H9 (cell line): ENCODE data around the gene GALNT12. TPM values are rescaled to one million over a fixed set of nuclear protein-coding genes. Genes with fewer than 3 reads are reported as not detected.

Source experiments
- DNase-seq: peaks from one replicate; pipeline ENCODE4 v3.0.0-alpha.2; 2017
- H2AFZ ChIP-seq: one replicate; pipeline ENCODE4 v1.6.1; 2013; ENCODE audit warnings: mild to moderate bottlenecking, low read length, control low read depth, moderate library complexity
- H2AK5ac ChIP-seq: 2 replicates; pipeline ENCODE4 v1.6.1; 2013; ENCODE audit warnings: low read length, control low read depth, mixed read lengths; ENCODE audit not compliant: insufficient read length
- H2BK120ac ChIP-seq: one replicate; pipeline ENCODE4 v1.6.1; 2013; ENCODE audit warnings: low read depth, mild to moderate bottlenecking, low read length, control low read depth, inconsistent platforms; ENCODE audit not compliant: poor library complexity, severe bottlenecking
- H2BK12ac ChIP-seq: 2 replicates; pipeline ENCODE4 v1.6.1; 2013; ENCODE audit warnings: low read length, control low read depth, mixed read lengths, low read depth; ENCODE audit not compliant: insufficient read length
- H2BK15ac ChIP-seq: 2 replicates; pipeline ENCODE4 v1.6.1; 2013; ENCODE audit warnings: low read depth, low read length, control low read depth
- H2BK20ac ChIP-seq: one replicate; pipeline ENCODE4 v1.6.1; 2013; ENCODE audit warnings: low read depth, mild to moderate bottlenecking, low read length, control low read depth, inconsistent platforms; ENCODE audit not compliant: poor library complexity, severe bottlenecking
- H2BK5ac ChIP-seq: 2 replicates; pipeline ENCODE4 v1.6.1; 2013; ENCODE audit warnings: low read length, control low read depth, mixed read lengths; ENCODE audit not compliant: insufficient read length
- H3K14ac ChIP-seq: 2 replicates; pipeline ENCODE4 v1.6.1; 2013; ENCODE audit warnings: low read length, control low read depth; ENCODE audit not compliant: insufficient read depth
- H3K18ac ChIP-seq: 2 replicates; pipeline ENCODE4 v1.6.1; 2013; ENCODE audit warnings: low read depth, mild to moderate bottlenecking, mixed read lengths, low read length, control low read depth; ENCODE audit not compliant: insufficient read length
- H3K23ac ChIP-seq: 2 replicates; pipeline ENCODE4 v1.6.1; 2013; ENCODE audit warnings: low read length, control low read depth, mixed read lengths, low read depth; ENCODE audit not compliant: insufficient read length
- H3K23me2 ChIP-seq: 2 replicates; pipeline ENCODE4 v1.6.1; 2013; ENCODE audit warnings: low read depth, mild to moderate bottlenecking, mixed read lengths, low read length, control low read depth; ENCODE audit not compliant: insufficient read length, poor library complexity, severe bottlenecking
- H3K27ac ChIP-seq: 2 replicates; pipeline ENCODE4 v1.5.1; 2013; ENCODE audit warnings: low read length, control low read depth, mixed read lengths, low read depth; ENCODE audit not compliant: insufficient read length
- H3K27me3 ChIP-seq: 2 replicates; pipeline ENCODE4 v1.6.1; 2013; ENCODE audit warnings: low read length, control low read depth, inconsistent platforms; ENCODE audit not compliant: insufficient read depth
- H3K4ac ChIP-seq: 2 replicates; pipeline ENCODE4 v1.6.1; 2013; ENCODE audit warnings: low read depth, mild to moderate bottlenecking, control low read depth, inconsistent platforms, low read length, moderate library complexity
- H3K4me1 ChIP-seq: 2 replicates; pipeline ENCODE4 v1.6.1; 2013; ENCODE audit warnings: low read length, control low read depth, inconsistent platforms; ENCODE audit not compliant: insufficient read depth
- H3K4me2 ChIP-seq: 2 replicates; pipeline ENCODE4 v1.6.1; 2013; ENCODE audit warnings: low read length, control low read depth, mixed read lengths; ENCODE audit not compliant: insufficient read length, insufficient read depth
- H3K56ac ChIP-seq: 2 replicates; pipeline ENCODE4 v1.6.1; 2013; ENCODE audit warnings: low read depth, mild to moderate bottlenecking, mixed read lengths, low read length, control low read depth; ENCODE audit not compliant: insufficient read length
- H3K79me1 ChIP-seq: 2 replicates; pipeline ENCODE4 v1.6.1; 2013; ENCODE audit warnings: low read depth, mild to moderate bottlenecking, moderate library complexity, low read length, control low read depth, inconsistent platforms; ENCODE audit not compliant: insufficient read depth, poor library complexity, severe bottlenecking
- H3K79me2 ChIP-seq: 2 replicates; pipeline ENCODE4 v1.6.1; 2013; ENCODE audit warnings: low read length, control low read depth, inconsistent platforms; ENCODE audit not compliant: insufficient read depth
- H3K9ac ChIP-seq: 2 replicates; pipeline ENCODE4 v1.6.1; 2013; ENCODE audit warnings: low read length, control low read depth, mixed read lengths; ENCODE audit not compliant: insufficient read length; ENCODE audit errors: extremely low read depth
- H3K9me3 ChIP-seq: one replicate; pipeline ENCODE4 v1.6.1; 2013; ENCODE audit warnings: low read depth, low read length, inconsistent platforms; ENCODE audit not compliant: control insufficient read depth
- H3T11ph ChIP-seq: one replicate; pipeline ENCODE4 v1.6.1; 2013; ENCODE audit warnings: mild to moderate bottlenecking, low read length, control low read depth, inconsistent platforms
- H4K20me1 ChIP-seq: one replicate; pipeline ENCODE4 v1.6.1; 2013; ENCODE audit not compliant: control insufficient read depth, insufficient read length, insufficient read depth
- H4K5ac ChIP-seq: 2 replicates; pipeline ENCODE4 v1.6.1; 2013; ENCODE audit warnings: low read depth, mild to moderate bottlenecking, mixed read lengths, low read length, control low read depth; ENCODE audit not compliant: insufficient read length
- H4K8ac ChIP-seq: replicated peaks from 2 replicates; pipeline ENCODE4 v1.6.1; 2013; ENCODE audit warnings: low read length, control low read depth, mixed read lengths, low read depth; ENCODE audit not compliant: insufficient read length
- H4K91ac ChIP-seq: 2 replicates; pipeline ENCODE4 v1.6.1; 2013; ENCODE audit warnings: low read depth, mild to moderate bottlenecking, moderate library complexity, mixed read lengths, low read length, control low read depth; ENCODE audit not compliant: insufficient read length
- H3K27ac Mint-ChIP-seq, 3 experiments: 2 replicates in 2 of 3; 3 replicates in 1 of 3; pipeline ENCODE4 v1.8.0; 2020 to 2021; ENCODE audit warnings: mixed read lengths in 3 of 3, mild to moderate bottlenecking in 1 of 3, moderate library complexity in 1 of 3
- H3K27me3 Mint-ChIP-seq: 2 replicates; pipeline ENCODE4 v1.8.0; 2021; ENCODE audit warnings: low read depth, mild to moderate bottlenecking, moderate library complexity, mixed read lengths
- H3K36me3 Mint-ChIP-seq, 3 experiments: 2 replicates in 2 of 3; 3 replicates in 1 of 3; pipeline ENCODE4 v1.8.0; 2020 to 2021; ENCODE audit warnings: low read depth in 3 of 3, mixed read lengths in 3 of 3; ENCODE audit not compliant: insufficient read depth in 1 of 3
- H3K4me1 Mint-ChIP-seq, 2 experiments: 2 replicates each; pipeline ENCODE4 v1.8.0; 2020; ENCODE audit warnings: mixed read lengths in 2 of 2
- H3K4me3 Mint-ChIP-seq, 2 experiments: 2 replicates in 1 of 2; 3 replicates in 1 of 2; pipeline ENCODE4 v1.8.0; 2020 to 2021; ENCODE audit warnings: mild to moderate bottlenecking in 2 of 2, mixed read lengths in 2 of 2, moderate library complexity in 1 of 2
- H3K9me3 Mint-ChIP-seq, 2 experiments: 2 replicates in 1 of 2; 3 replicates in 1 of 2; pipeline ENCODE4 v1.8.0; 2020; ENCODE audit warnings: mild to moderate bottlenecking in 2 of 2, mixed read lengths in 2 of 2, moderate library complexity in 1 of 2
- CTCF ChIP-seq: fragments of 200-600 bp; sonication (generic); conservative IDR thresholded peaks from 3 replicates; pipeline ENCODE4 v1.8.0; 2021; ENCODE audit warnings: antibody characterized with exemption, mild to moderate bottlenecking
- WGBS: extraction: QIAGEN DNeasy Blood & Tissue Kit; methylation state at CpG from one replicate; pipeline ENCODE4 v1.1.7; 2013; ENCODE audit warnings: missing lambda C conversion rate, low lambda C conversion rate, mixed read lengths; ENCODE audit not compliant: insufficient read length; ENCODE audit errors: extremely low coverage; 5-methylcytosine and 5-hydroxymethylcytosine counted together
- total RNA-seq: library from RNA; stranded (reverse); gene quantifications from 2 replicates; pipeline ENCODE4 v1.2.1, GENCODE V29; 2021

GALNT12 gene
- total RNA-seq, 1 experiment from 2014 or later, result 18.0 TPM

DNA sequence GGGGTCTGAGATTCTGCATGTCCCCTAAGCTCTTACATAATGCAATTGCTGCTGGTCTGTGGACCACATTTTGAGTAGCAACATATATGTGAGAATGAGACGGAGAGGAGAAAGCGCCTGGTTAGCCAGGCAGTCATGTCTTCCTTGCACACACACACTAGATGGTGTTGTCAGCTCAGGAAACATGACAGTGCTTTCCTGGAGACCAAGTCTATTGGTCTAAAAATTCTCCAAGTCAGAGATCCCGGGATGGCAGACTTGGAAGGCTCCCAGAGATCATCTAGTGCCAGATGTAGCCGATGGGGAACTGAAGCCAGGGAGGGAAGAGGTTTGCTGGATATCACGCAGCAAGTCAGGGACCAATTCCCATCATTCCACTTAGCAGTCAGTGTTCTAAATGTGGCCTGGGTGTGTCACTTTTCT is 53.4 kb downstream of the GALNT12 start:
- no peaks in the 10 kb centered on the region for H3K23me2 ChIP-seq
- H3K27me3 ChIP-seq, result no peaks in the 10 kb centered on the region
- no peak overlapping the region for H2BK5ac ChIP-seq
- Mint-ChIP-seq H3K36me3 (no peaks in the 10 kb centered on the region), H3K9me3 (no peaks in the 10 kb centered on the region; a peak in 1 of 5 replicates), H3K4me1 (no peaks in the 10 kb centered on the region; a peak in 1 of 4 replicates), H3K4me3 (no peak overlapping the region), H3K27me3 (peaks cover 9% of the 10 kb centered on the region), H3K27ac (no peak overlapping the region; a peak in 1 of 7 replicates)
- peak; percentile 41; the same call in 2 of the 3 replicates for TF ChIP-seq CTCF
- H2BK12ac ChIP-seq, result no peak overlapping the region
- no peak overlapping the region for H3K9ac ChIP-seq
- no peak overlapping the region for H3K4ac ChIP-seq
- no peak overlapping the region for H2BK120ac ChIP-seq
- DNase-seq, result no peak
- H2BK15ac ChIP-seq, result no peak overlapping the region
- no peak overlapping the region for H3K27ac ChIP-seq
- no peak overlapping the region for H3K18ac ChIP-seq
- no peak overlapping the region for H2AK5ac ChIP-seq
- H3K4me2 ChIP-seq, result no peak overlapping the region
- no peak overlapping the region for H4K8ac ChIP-seq
- H4K5ac ChIP-seq, result no peak overlapping the region
- H3K79me2 ChIP-seq, result no peaks in the 10 kb centered on the region
- no peak overlapping the region for H2AFZ ChIP-seq
- H4K20me1 ChIP-seq, result no peaks in the 10 kb centered on the region
- no peak overlapping the region for H3K23ac ChIP-seq
- no peak overlapping the region for H3T11ph ChIP-seq
- no peak overlapping the region for H4K91ac ChIP-seq
- no peak overlapping the region for H3K56ac ChIP-seq
- no peaks in the 10 kb centered on the region for H3K4me1 ChIP-seq
- peaks cover 5% of the 10 kb centered on the region for H3K9me3 ChIP-seq
- H3K79me1 ChIP-seq, result no peaks in the 10 kb centered on the region
- no CpG with 5 or more reads among the region's 5 CpGs for WGBS
- no peak overlapping the region for H2BK20ac ChIP-seq
- no peak overlapping the region for H3K14ac ChIP-seq
